HL-60 (cell line): ENCODE measurements around the gene SLC12A6.

Experiments used
- DNase-seq, 2 experiments: peaks; one replicate each; pipeline ENCODE4 v3.0.0-alpha.2; 2010 to 2020; ENCODE audit warnings: low read depth in 1 of 2, low spot score in 1 of 2
- H3K27ac ChIP-seq: fragments of 250-450 bp; sonication (Bioruptor Pico); replicated peaks from 2 replicates; pipeline ENCODE4 v1.5.1; 2020; ENCODE audit warnings: mild to moderate bottlenecking, moderate library complexity
- H3K27me3 ChIP-seq: fragments of 250-450 bp; sonication (Bioruptor Pico); 2 replicates; pipeline ENCODE4 v1.5.1; 2021; ENCODE audit warnings: mild to moderate bottlenecking, moderate library complexity; ENCODE audit not compliant: insufficient read depth, poor library complexity, severe bottlenecking
- H3K4me3 ChIP-seq: replicated peaks from 2 replicates; pipeline ENCODE4 v1.5.1; 2011; ENCODE audit warnings: mild to moderate bottlenecking, control low read depth, low read length; ENCODE audit not compliant: insufficient read depth
- CTCF ChIP-seq: IDR thresholded peaks from one replicate; pipeline ENCODE4 v1.5.1; 2011; ENCODE audit warnings: low read length, control low read depth, inconsistent platforms; ENCODE audit not compliant: insufficient read depth
- GABPA ChIP-seq: IDR thresholded peaks from 2 replicates; pipeline ENCODE4 v1.6.1; 2012; ENCODE audit warnings: low read depth
- POLR2AphosphoS5 ChIP-seq: IDR thresholded peaks from 2 replicates; pipeline ENCODE4 v1.6.1; 2012; ENCODE audit warnings: low read depth
- REST ChIP-seq: IDR thresholded peaks from 2 replicates; pipeline ENCODE4 v1.6.1; 2012; ENCODE audit warnings: low read depth; ENCODE audit not compliant: insufficient replicate concordance
- SPI1 ChIP-seq: IDR thresholded peaks from 2 replicates; pipeline ENCODE4 v1.6.1; 2012; ENCODE audit warnings: low read depth, mild to moderate bottlenecking, borderline replicate concordance

The SLC12A6 gene

DNA sequence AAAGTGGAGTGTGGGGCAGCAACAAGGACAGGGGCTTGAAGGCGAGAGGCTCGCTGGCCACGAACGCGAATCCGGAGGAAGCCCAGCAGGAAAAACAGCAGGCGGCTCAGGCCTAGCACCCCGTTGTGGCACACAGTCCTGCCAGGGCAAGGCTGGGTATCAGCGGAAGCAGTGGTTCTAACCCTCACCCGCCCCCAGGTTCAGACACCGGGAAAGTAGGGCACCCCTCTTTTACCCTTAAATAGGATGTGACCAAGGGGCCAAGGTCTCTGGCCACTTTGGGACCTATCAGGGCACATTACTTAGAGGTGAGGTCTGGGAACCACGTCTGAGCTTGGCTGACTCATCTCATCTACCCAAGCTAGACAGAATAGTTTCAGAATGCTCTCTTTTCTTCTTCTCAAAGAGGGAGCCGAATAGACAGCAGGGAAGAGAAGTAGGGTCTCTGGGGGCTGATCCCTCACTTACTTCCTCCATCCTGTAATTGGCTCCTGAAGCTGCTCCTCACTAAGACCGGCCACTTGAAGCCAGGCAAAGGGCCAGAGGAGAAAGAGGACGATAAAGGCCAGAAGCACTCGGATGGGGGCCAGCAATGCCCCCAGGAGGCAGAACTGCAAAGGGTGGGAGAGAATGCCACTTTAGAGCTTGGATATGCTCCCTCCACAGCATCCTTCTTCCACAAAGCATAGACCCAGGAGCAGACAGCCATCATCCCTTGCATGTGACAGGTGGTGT, 27.7 kb upstream of the SLC12A6 start:
- no peak for DNase-seq
- Histone ChIP-seq H3K27ac (no peak overlapping the region), H3K27me3 (no peaks in the 10 kb centered on the region), H3K4me3 (no peak overlapping the region; the same call in 1 of the 2 replicates)
- no peak for TF ChIP-seq POLR2AphosphoS5
- no peak for TF ChIP-seq GABPA
- no peak for TF ChIP-seq REST

GRCh38 chr15:34364041-34364440, 26.5 kb upstream of the SLC12A6 start:
- H3K27ac ChIP-seq: no peak overlapping the region
- H3K27me3 ChIP-seq: no peaks in the 10 kb centered on the region
- TF ChIP-seq GABPA: no peak
- no peak for TF ChIP-seq CTCF
- TF ChIP-seq SPI1: no peak
- no peak for TF ChIP-seq REST
- no peak overlapping the region for H3K4me3 ChIP-seq
- DNase-seq: no peak

GRCh38 chr15:34362047-34362773, 24.6 kb upstream of the SLC12A6 start:
- Histone ChIP-seq H3K4me3 (no peak overlapping the region), H3K27me3 (no peaks in the 10 kb centered on the region), H3K27ac (no peak overlapping the region)
- TF ChIP-seq CTCF (no peak), POLR2AphosphoS5 (no peak), REST (no peak), GABPA (no peak), SPI1 (no peak)
- no peak for DNase-seq
